Peyer's patch (tissue), 4 donors: ENCODE data around the gene PCP4. TPM values are rescaled to one million over a fixed set of nuclear protein-coding genes. Genes with fewer than 3 reads are reported as not detected.

Source experiments
- DNase-seq, 3 donors: peaks; one replicate each; pipeline ENCODE4 v3.0.0-alpha.2; 2017 to 2019
- H3K27ac ChIP-seq, 4 donors: fragments of 200-600 bp; sonication (generic); one replicate each; pipeline ENCODE4 v1.5.1; 2016 to 2019
- H3K27me3 ChIP-seq, 2 donors: fragments of 200-600 bp; sonication (generic); one replicate each; pipeline ENCODE4 v1.5.1; 2019
- H3K36me3 ChIP-seq, 3 donors: fragments of 200-600 bp; sonication (generic); one replicate each; pipeline ENCODE4 v1.5.1; 2016 to 2019
- H3K4me1 ChIP-seq, 4 donors: fragments of 200-600 bp; sonication (generic); one replicate each; pipeline ENCODE4 v1.5.1; 2016 to 2019
- H3K4me3 ChIP-seq, 4 donors: fragments of 200-600 bp; sonication (generic); 1 replicate in 3 of 4; 2 replicates in 1 of 4; pipeline ENCODE4 v1.5.1; 2016 to 2019; ENCODE audit warnings: mild to moderate bottlenecking in 1 of 4
- H3K9me3 ChIP-seq, 4 donors: fragments of 200-600 bp; sonication (generic); one replicate each; pipeline ENCODE4 v1.5.1; 2016 to 2019; ENCODE audit warnings: mild to moderate bottlenecking in 1 of 4
- CTCF ChIP-seq, 6 experiments: fragments of 450-650 bp in 4 of 6; fragments of 200-600 bp in 2 of 6; sonication (generic) in 1 of 6; IDR thresholded peaks; one replicate each; pipeline ENCODE4 v1.5.1; 2017 to 2019; ENCODE audit warnings: antibody characterized with exemption in 6 of 6, mild to moderate bottlenecking in 3 of 6, moderate library complexity in 1 of 6
- POLR2A ChIP-seq, 2 donors: fragments of 450-650 bp; IDR thresholded peaks; one replicate each; pipeline ENCODE4 v1.5.1; 2017; ENCODE audit warnings: antibody characterized with exemption in 2 of 2, mild to moderate bottlenecking in 2 of 2, moderate library complexity in 2 of 2
- total RNA-seq, 4 donors: library from RNA; depleted of rRNA; stranded (reverse); fragments of >200 nt; gene quantifications; one replicate each; pipeline ENCODE4 v1.1.0, GENCODE V29; 2016

PCP4 gene
- total RNA-seq, 4 donors from 2014 or later = 7.1 TPM; not detected in 3

GRCh38 chr21:39946199-39946598, 79.0 kb downstream of the PCP4 start:
- H3K27ac ChIP-seq = no peak overlapping the region
- no peak overlapping the region for H3K4me3 ChIP-seq
- no peak for TF ChIP-seq CTCF (IDR thresholded peaks at IDR 0.05)
- TF ChIP-seq POLR2A (IDR thresholded peaks at IDR 0.05) = no peak
- H3K36me3 ChIP-seq = no peaks in the 10 kb centered on the region
- DNase-seq = no peak
- H3K4me1 ChIP-seq = no peaks in the 10 kb centered on the region
- no peaks in the 10 kb centered on the region for H3K27me3 ChIP-seq
- no peaks in the 10 kb centered on the region for H3K9me3 ChIP-seq

GRCh38 chr21:39947031-39947430, 79.8 kb downstream of the PCP4 start:
- DNase-seq = no peak
- Histone ChIP-seq H3K9me3 (no peaks in the 10 kb centered on the region), H3K36me3 (no peaks in the 10 kb centered on the region), H3K4me3 (no peak overlapping the region), H3K27me3 (no peaks in the 10 kb centered on the region), H3K4me1 (no peaks in the 10 kb centered on the region), H3K27ac (no peak overlapping the region)
- TF ChIP-seq POLR2A (IDR thresholded peaks at IDR 0.05) (no peak), CTCF (IDR thresholded peaks at IDR 0.05) (no peak)

DNA sequence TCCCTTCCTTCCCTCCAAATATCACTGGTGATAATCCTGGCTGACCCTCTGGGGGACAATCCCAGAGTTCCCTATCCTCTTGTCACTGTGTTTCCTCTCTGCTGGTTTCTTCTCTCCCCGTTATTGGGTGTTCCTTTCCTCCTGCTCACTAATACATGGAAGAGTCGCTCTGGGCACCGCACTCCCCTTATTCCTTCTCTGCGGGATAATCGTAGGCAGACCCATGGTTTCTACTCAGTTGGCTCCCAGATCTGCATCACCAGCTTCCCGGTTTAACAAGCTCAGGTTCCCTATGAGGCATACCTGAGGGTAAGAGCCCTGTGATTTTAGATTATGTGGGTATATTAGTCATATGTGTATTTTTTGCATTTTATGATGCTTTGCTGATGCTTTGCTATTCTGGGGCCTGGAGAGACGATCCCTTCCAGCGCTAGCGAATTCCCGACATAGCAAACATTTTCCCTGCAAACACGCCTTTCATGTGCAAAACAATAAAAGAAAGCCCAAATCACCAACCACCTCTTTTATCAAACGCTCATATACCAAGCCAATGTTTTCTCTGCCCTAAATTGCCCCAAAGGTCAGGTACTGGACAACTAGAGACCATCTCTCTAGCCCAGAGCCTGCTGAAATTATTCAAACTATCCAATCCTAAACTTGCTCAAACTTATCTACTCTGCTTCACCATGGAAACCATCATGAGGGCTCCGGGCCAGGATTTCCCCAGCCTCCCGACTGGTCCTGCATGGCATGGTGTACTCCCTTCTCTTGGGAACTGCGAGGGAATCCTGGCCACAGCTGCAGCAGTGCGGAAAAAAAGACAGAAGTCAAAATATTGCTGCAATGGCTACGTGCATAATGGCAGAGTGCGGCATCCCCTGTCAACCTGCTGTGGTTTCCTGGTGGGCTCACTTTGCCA, 84.2 kb downstream of the PCP4 start:
- DNase-seq = no peak

DNA sequence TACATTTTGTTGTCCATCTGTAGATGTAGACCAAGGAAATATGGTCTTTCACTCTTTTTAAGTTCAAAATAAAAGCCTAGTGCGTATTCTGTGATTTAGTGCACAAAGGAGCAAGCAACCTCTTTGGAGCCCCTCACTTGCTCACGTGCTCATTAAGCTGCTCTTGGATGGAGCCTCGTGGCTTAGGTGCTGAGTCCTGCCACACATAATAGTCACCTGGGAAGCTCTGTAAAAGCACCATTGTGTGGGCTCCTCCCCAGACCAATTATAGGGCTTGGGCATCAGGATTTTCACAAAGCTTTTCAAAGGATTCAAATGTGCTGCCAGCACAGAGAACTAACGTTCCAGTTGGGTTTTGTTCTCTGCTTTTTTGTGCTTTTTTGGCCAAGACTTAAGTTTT, 85.0 kb downstream of the PCP4 start:
- Histone ChIP-seq H3K27ac (no peak overlapping the region), H3K4me1 (no peaks in the 10 kb centered on the region), H3K4me3 (no peak overlapping the region), H3K27me3 (no peaks in the 10 kb centered on the region), H3K36me3 (no peaks in the 10 kb centered on the region), H3K9me3 (no peaks in the 10 kb centered on the region)
- TF ChIP-seq CTCF (IDR thresholded peaks at IDR 0.05) = no peak
- TF ChIP-seq POLR2A (IDR thresholded peaks at IDR 0.05) = no peak
- DNase-seq = no peak

More for the DNA sequence above, 84.2 kb downstream of the PCP4 start:
- Histone ChIP-seq H3K27me3 (no peaks in the 10 kb centered on the region), H3K27ac (no peak overlapping the region), H3K36me3 (no peaks in the 10 kb centered on the region), H3K4me1 (no peaks in the 10 kb centered on the region), H3K4me3 (no peak overlapping the region), H3K9me3 (no peaks in the 10 kb centered on the region)
- TF ChIP-seq POLR2A (IDR thresholded peaks at IDR 0.05) (no peak), CTCF (IDR thresholded peaks at IDR 0.05) (no peak)

DNA sequence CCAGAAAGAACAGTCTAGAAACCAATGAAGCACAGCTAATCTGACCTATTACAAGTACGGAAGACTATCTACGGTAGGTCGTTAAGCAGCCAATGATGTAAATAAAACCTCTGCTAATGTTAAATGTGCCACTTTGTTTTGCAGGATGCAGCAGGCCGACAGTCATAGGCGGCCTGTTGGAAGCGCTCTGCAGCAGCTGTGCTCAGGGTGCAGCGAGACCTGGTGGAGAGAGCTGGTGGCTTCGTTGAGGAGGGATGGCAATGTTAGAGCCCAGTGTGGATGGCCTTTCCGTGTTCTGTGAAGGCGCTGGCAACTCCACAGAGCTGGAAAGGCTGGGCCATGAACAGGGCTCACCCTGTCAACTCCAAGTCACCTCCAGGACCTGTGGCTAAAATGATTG, 87.3 kb downstream of the PCP4 start:
- no peaks in the 10 kb centered on the region for H3K4me1 ChIP-seq
- H3K27me3 ChIP-seq = no peaks in the 10 kb centered on the region
- no peak overlapping the region for H3K4me3 ChIP-seq
- H3K27ac ChIP-seq = no peak overlapping the region
- TF ChIP-seq CTCF (IDR thresholded peaks at IDR 0.05) = no peak
- no peak for TF ChIP-seq POLR2A (IDR thresholded peaks at IDR 0.05)
- H3K9me3 ChIP-seq = no peaks in the 10 kb centered on the region
- DNase-seq = no peak
- no peaks in the 10 kb centered on the region for H3K36me3 ChIP-seq
